ENCODE results near the gene PLA2G2F. TPM values are rescaled to one million over a fixed set of nuclear protein-coding genes. Genes with fewer than 3 reads are reported as not detected.

Gene PLA2G2F
- total and polyA plus RNA-seq, 9 of the 15 experiments (the other 6 are each of a cell fraction or from before 2014, with no cell fraction given), result not detected

DNA sequence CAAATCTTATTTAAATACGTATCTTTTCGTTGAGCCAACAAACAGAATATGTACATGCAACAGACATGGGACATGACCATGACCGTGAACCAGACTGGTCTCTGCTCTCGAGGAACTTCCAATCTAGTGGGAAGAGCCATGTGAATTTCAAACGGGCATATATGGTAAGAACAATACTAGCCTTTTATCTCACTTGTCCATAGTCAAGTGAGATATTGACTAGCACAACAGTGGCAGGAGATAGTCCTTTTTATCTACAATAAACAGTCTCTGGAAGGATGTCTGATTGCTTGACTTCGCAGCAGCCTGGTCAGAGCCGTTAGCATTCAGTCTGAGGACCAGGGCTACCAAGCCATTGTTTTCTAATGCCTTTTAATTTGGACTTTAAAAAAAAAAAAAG, 59.8 kb downstream of the PLA2G2F start (continued):
- TF ChIP-seq NR2F6 (CRISPR knock-in tag; IDR thresholded peaks at IDR 0.05) (no peak), ETV1 (tag; conservative IDR thresholded peaks at IDR 0.05; ENCODE audit: low read depth) (no peak), PYGO2 (tag; IDR thresholded peaks at IDR 0.05) (peak; percentile 43; the same call in 1 of the 2 replicates), DMBX1 (CRISPR knock-in tag; IDR thresholded peaks at IDR 0.05; ENCODE audit: borderline replicate concordance) (0 out of 2 replicates have a peak, but pooled peaks have one; percentile 37), TAL1 (IDR thresholded peaks at IDR 0.05) (peak; percentile 95), BACH1 (tag; IDR thresholded peaks at IDR 0.05) (no peak), WHSC1 (IDR thresholded peaks at IDR 0.05; ENCODE audit: low read length) (no peak), L3MBTL2 (IDR thresholded peaks at IDR 0.05) (peak; percentile 92), NCOR1 (IDR thresholded peaks at IDR 0.05) (peak; percentile 96), MBD2 (IDR thresholded peaks at IDR 0.05; ENCODE audit: borderline replicate concordance, low read depth) (peak; percentile 61), JUN (IDR thresholded peaks at IDR 0.05; ENCODE audit: borderline replicate concordance, low read depth, low read length) (peak; percentile 37; the same call in 1 of the 2 replicates), JUN (CRISPR knock-in tag; IDR thresholded peaks at IDR 0.05; ENCODE audit: borderline replicate concordance) (no peak), TBP (optimal IDR thresholded peaks at IDR 0.05; ENCODE audit: low read depth, low read length) (peak; percentile 18), RNF2 (IDR thresholded peaks at IDR 0.05) (peak; percentile 60; the same call in 1 of the 2 replicates), KDM1A (IDR thresholded peaks at IDR 0.05) (peak; percentile 84 to 87), RBM25 (IDR thresholded peaks at IDR 0.05; ENCODE audit: low read depth, low read length, severe bottlenecking) (peak; percentile 72), TAF15 (IDR thresholded peaks at IDR 0.05; ENCODE audit: low read depth, low read length) (no peak), LEF1 (IDR thresholded peaks at IDR 0.05) (peak; percentile 67; the same call in 1 of the 2 replicates), FOXJ2 (tag; IDR thresholded peaks at IDR 0.05) (no peak), ZFP36 (IDR thresholded peaks at IDR 0.05; ENCODE audit: low read depth, low read length, partially characterized antibody) (peak; percentile 19)
- TF ChIP-seq, protein P1, sequence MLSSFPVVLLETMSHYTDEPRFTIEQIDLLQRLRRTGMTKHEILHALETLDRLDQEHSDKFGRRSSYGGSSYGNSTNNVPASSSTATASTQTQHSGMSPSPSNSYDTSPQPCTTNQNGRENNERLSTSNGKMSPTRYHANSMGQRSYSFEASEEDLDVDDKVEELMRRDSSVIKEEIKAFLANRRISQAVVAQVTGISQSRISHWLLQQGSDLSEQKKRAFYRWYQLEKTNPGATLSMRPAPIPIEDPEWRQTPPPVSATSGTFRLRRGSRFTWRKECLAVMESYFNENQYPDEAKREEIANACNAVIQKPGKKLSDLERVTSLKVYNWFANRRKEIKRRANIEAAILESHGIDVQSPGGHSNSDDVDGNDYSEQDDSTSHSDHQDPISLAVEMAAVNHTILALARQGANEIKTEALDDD (IDR thresholded peaks at IDR 0.05), result peak; percentile 96
- TF ChIP-seq, protein P2, sequence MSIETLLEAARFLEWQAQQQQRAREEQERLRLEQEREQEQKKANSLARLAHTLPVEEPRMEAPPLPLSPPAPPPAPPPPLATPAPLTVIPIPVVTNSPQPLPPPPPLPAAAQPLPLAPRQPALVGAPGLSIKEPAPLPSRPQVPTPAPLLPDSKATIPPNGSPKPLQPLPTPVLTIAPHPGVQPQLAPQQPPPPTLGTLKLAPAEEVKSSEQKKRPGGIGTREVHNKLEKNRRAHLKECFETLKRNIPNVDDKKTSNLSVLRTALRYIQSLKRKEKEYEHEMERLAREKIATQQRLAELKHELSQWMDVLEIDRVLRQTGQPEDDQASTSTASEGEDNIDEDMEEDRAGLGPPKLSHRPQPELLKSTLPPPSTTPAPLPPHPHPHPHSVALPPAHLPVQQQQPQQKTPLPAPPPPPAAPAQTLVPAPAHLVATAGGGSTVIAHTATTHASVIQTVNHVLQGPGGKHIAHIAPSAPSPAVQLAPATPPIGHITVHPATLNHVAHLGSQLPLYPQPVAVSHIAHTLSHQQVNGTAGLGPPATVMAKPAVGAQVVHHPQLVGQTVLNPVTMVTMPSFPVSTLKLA (conservative IDR thresholded peaks at IDR 0.05), result peak in 1 of 2 experiments; percentile 54; a peak in 3 of 4 replicates
- TF ChIP-seq, protein P3, sequence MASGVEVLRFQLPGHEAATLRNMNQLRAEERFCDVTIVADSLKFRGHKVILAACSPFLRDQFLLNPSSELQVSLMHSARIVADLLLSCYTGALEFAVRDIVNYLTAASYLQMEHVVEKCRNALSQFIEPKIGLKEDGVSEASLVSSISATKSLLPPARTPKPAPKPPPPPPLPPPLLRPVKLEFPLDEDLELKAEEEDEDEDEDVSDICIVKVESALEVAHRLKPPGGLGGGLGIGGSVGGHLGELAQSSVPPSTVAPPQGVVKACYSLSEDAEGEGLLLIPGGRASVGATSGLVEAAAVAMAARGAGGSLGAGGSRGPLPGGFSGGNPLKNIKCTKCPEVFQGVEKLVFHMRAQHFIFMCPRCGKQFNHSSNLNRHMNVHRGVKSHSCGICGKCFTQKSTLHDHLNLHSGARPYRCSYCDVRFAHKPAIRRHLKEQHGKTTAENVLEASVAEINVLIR (CRISPR knock-in tag; IDR thresholded peaks at IDR 0.05), result peak; percentile 14; the same call in 1 of the 2 replicates
- TF ChIP-seq, protein P4, sequence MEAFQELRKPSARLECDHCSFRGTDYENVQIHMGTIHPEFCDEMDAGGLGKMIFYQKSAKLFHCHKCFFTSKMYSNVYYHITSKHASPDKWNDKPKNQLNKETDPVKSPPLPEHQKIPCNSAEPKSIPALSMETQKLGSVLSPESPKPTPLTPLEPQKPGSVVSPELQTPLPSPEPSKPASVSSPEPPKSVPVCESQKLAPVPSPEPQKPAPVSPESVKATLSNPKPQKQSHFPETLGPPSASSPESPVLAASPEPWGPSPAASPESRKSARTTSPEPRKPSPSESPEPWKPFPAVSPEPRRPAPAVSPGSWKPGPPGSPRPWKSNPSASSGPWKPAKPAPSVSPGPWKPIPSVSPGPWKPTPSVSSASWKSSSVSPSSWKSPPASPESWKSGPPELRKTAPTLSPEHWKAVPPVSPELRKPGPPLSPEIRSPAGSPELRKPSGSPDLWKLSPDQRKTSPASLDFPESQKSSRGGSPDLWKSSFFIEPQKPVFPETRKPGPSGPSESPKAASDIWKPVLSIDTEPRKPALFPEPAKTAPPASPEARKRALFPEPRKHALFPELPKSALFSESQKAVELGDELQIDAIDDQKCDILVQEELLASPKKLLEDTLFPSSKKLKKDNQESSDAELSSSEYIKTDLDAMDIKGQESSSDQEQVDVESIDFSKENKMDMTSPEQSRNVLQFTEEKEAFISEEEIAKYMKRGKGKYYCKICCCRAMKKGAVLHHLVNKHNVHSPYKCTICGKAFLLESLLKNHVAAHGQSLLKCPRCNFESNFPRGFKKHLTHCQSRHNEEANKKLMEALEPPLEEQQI (IDR thresholded peaks at IDR 0.05), result peak; percentile 90

Data from K562 (cell line).